ENCODE data around the gene ASCC2. TPM values are rescaled to one million over a fixed set of nuclear protein-coding genes. Genes with fewer than 3 reads are reported as not detected.

The ASCC2 gene
- total and polyA plus RNA-seq, 2 of the 4 experiments (the other 2 are of a cell fraction) = 40.0 to 62.2 TPM

DNA sequence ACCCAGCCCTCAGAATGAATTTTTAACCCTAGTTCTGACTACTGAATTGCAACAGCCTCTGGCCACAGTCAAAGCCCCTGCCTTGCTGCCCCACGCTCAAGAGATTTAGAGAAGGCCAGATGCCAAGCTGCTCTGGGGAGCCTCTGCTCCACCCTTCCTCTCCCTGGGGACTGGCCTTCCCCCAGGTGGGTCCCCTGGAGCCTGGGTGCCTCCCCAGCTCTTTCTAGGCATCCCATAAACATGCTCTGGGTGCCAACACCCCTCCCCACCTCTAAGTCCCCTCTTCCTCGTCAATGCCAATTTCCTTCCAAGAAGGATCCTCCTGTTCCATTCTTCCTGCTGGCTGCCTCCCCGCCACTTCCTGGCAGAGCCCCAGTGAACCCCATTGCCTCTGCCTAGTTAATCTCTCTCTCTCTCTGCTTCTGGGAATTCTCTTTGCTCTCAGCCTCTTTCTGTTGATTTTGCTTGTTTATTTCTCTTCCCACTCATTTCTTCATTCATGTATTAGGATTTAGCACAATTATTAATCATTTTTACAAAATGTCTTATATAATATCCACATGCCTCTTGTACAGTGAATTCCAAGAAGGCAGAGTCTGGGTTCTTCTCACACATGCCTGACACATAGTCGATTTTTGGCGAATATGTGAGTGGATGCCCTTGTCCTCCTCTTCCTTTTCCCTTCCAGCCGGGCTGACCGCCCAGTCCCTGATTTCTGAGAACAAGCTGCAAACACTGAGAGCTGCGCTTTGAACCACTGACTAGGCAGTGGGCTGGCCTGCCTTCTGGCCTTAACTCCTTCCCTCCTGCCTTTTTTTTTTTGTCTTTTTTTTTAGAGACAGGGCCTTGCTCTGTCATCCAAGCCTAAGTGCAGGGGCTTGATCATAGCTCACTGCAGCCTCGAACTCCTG, 53.4 kb downstream of the ASCC2 start:
- Histone ChIP-seq H4K8ac (ENCODE audit: low read depth in 2 of 2, low read length in 2 of 2) (no peak overlapping the region; a peak in 1 of 4 replicates), H2BK120ac (ENCODE audit: low read depth, low read length) (0 out of 2 replicates have a peak overlapping the region, but pooled peaks have one; percentile 1), H3K4ac (ENCODE audit: low read depth, low read length) (no peak overlapping the region), H3K9me3 (ENCODE audit: control insufficient read depth, insufficient read depth, low read length) (no peaks in the 10 kb centered on the region), H3K4me2 (ENCODE audit: low read depth, low read length) (no peak overlapping the region), H4K91ac (ENCODE audit: insufficient read depth, low read depth, low read length) (peak overlapping the region; percentile 33; the same call in 1 of the 2 replicates), H3K18ac (ENCODE audit: low read depth, low read length) (no peak overlapping the region), H2AK9ac (replicated peaks; ENCODE audit: low read depth, low read length, poor library complexity) (no peak overlapping the region), H2BK20ac (ENCODE audit: low read depth, low read length) (no peak overlapping the region), H2AFZ (replicated peaks; ENCODE audit: low read length, poor library complexity) (peak overlapping the region; percentile 77), H3K9me1 (ENCODE audit: insufficient read depth, low read length) (peaks cover 13% of the 10 kb centered on the region), H3K27ac (ENCODE audit: insufficient read depth, low read length) (no peak overlapping the region), H2BK5ac (ENCODE audit: low read depth, low read length, poor library complexity, severe bottlenecking) (no peak overlapping the region), H3K36me3 (ENCODE audit: control insufficient read depth, insufficient read depth, low read length) (peaks cover 24% of the 10 kb centered on the region), H4K20me1 (ENCODE audit: insufficient read depth, low read length) (no peaks in the 10 kb centered on the region), H4K5ac (ENCODE audit: low read depth, low read length) (no peak overlapping the region), H3K9ac (ENCODE audit: low read depth, low read length) (no peak overlapping the region), H3K14ac (replicated peaks; ENCODE audit: low read depth, low read length) (no peak overlapping the region; the same call in 1 of the 2 replicates), H2AK5ac (ENCODE audit: low read depth, low read length) (peak overlapping the region; percentile 29; the same call in 1 of the 2 replicates), H3K27me3 (ENCODE audit: control insufficient read depth, insufficient read depth, low read length) (no peaks in the 10 kb centered on the region), H3K56ac (ENCODE audit: extremely low read depth, insufficient read depth, low read length) (no peak overlapping the region), H3K79me1 (ENCODE audit: low read depth in 1 of 2, low read length in 2 of 2) (peaks cover 0 to 12% of the 10 kb centered on the region in 2 experiments; a peak in 2 of 4 replicates), H2BK15ac (ENCODE audit: low read depth, low read length) (0 out of 3 replicates have a peak overlapping the region, but pooled peaks have one; percentile 11), H3K4me3 (ENCODE audit: insufficient read depth, low read depth, low read length) (no peak overlapping the region), H3K23ac (ENCODE audit: low read depth, low read length) (no peak overlapping the region), H3K4me1 (ENCODE audit: control insufficient read depth, insufficient read depth, low read length) (peaks cover 24% of the 10 kb centered on the region)
- ATAC-seq (ENCODE audit: low read depth) (no peak), DNase-seq (peak; percentile 18)
- intact Hi-C loops (cut with micrococcal nuclease) = no loop called here
- 54% methylated on average over 4 of the region's 9 CpGs; no CpG with 5 or more reads in 1 of the 2 experiments for WGBS, 2 experiments (ENCODE audit: extremely low coverage in 2 of 2, insufficient read length in 1 of 2)
- no TSS peak for BruUV-seq (replicated peaks)
- dilution Hi-C loops (cut with HindIII; ENCODE audit: low sequenced_read_pairs, unreplicated experiment) = no loop called here
- CTCF ChIA-PET = no interaction called here
- POLR2A ChIA-PET (ENCODE audit: unreplicated experiment) = interaction anchor here (0.6 kb wide), 1 partner anchor 110 kb away, joined by 4 read pairs; no protein-coding TSS in a partner anchor
- in situ Hi-C loops (cut with MboI; ENCODE audit: low sequenced_read_pairs) = no loop called here
- TF ChIP-seq, protein P1, sequence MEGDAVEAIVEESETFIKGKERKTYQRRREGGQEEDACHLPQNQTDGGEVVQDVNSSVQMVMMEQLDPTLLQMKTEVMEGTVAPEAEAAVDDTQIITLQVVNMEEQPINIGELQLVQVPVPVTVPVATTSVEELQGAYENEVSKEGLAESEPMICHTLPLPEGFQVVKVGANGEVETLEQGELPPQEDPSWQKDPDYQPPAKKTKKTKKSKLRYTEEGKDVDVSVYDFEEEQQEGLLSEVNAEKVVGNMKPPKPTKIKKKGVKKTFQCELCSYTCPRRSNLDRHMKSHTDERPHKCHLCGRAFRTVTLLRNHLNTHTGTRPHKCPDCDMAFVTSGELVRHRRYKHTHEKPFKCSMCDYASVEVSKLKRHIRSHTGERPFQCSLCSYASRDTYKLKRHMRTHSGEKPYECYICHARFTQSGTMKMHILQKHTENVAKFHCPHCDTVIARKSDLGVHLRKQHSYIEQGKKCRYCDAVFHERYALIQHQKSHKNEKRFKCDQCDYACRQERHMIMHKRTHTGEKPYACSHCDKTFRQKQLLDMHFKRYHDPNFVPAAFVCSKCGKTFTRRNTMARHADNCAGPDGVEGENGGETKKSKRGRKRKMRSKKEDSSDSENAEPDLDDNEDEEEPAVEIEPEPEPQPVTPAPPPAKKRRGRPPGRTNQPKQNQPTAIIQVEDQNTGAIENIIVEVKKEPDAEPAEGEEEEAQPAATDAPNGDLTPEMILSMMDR (conservative IDR thresholded peaks at IDR 0.05; ENCODE audit: low read depth, low read length) = no peak
- TF ChIP-seq MAZ (IDR thresholded peaks at IDR 0.05; ENCODE audit: borderline replicate concordance, low read depth, low read length) (no peak), NFE2L2 (IDR thresholded peaks at IDR 0.05; ENCODE audit: low read depth, low read length) (no peak), RFX5 (IDR thresholded peaks at IDR 0.05; ENCODE audit: low read depth, low read length) (no peak), SMC3 (IDR thresholded peaks at IDR 0.05; ENCODE audit: low read depth, low read length) (no peak), MAFK (IDR thresholded peaks at IDR 0.05; ENCODE audit: low read depth, low read length) (no peak), CHD1 (IDR thresholded peaks at IDR 0.05; ENCODE audit: low read depth, low read length) (no peak), BHLHE40 (IDR thresholded peaks at IDR 0.05; ENCODE audit: low read depth, low read length) (no peak), POLR2A (IDR thresholded peaks at IDR 0.05; ENCODE audit: low read depth, low read length) (no peak), CEBPB (IDR thresholded peaks at IDR 0.05; ENCODE audit: low read depth, low read length) (no peak), FOS (IDR thresholded peaks at IDR 0.05; ENCODE audit: low read depth, low read length) (no peak), RAD21 (IDR thresholded peaks at IDR 0.05; ENCODE audit: low read length) (no peak)
- TF ChIP-seq, protein P2, sequence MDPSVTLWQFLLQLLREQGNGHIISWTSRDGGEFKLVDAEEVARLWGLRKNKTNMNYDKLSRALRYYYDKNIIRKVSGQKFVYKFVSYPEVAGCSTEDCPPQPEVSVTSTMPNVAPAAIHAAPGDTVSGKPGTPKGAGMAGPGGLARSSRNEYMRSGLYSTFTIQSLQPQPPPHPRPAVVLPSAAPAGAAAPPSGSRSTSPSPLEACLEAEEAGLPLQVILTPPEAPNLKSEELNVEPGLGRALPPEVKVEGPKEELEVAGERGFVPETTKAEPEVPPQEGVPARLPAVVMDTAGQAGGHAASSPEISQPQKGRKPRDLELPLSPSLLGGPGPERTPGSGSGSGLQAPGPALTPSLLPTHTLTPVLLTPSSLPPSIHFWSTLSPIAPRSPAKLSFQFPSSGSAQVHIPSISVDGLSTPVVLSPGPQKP (IDR thresholded peaks at IDR 0.05; ENCODE audit: borderline replicate concordance, low read depth, low read length) = no peak
- TF ChIP-seq, protein P3, sequence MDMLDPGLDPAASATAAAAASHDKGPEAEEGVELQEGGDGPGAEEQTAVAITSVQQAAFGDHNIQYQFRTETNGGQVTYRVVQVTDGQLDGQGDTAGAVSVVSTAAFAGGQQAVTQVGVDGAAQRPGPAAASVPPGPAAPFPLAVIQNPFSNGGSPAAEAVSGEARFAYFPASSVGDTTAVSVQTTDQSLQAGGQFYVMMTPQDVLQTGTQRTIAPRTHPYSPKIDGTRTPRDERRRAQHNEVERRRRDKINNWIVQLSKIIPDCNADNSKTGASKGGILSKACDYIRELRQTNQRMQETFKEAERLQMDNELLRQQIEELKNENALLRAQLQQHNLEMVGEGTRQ (IDR thresholded peaks at IDR 0.05; ENCODE audit: low read depth, low read length) = no peak

All from IMR-90 (cell line).